GM13976 (cell line): ENCODE results near the gene SLC27A4.

ENCODE experiments used
- DNase-seq: peaks from one replicate; pipeline ENCODE4 v3.0.0; 2012; ENCODE audit warnings: low spot score
- in situ Hi-C: fragments of 300-500 bp; cut with MboI; formaldehyde crosslinking; loops from one replicate; pipeline ENCODE4 v1.12.0; 2022; ENCODE audit warnings: low sequenced_read_pairs, mixed read lengths, inconsistent platforms; ENCODE audit not compliant: unreplicated experiment
- TF ChIP-seq, protein P1 (sequence below): IDR thresholded peaks from 2 replicates; pipeline ENCODE4 v1.5.1; 2012; ENCODE audit warnings: borderline replicate concordance, mild to moderate bottlenecking; ENCODE audit not compliant: insufficient read depth; ENCODE audit errors: extremely low read depth, missing control alignments, control extremely low read depth

SLC27A4 gene

DNA sequence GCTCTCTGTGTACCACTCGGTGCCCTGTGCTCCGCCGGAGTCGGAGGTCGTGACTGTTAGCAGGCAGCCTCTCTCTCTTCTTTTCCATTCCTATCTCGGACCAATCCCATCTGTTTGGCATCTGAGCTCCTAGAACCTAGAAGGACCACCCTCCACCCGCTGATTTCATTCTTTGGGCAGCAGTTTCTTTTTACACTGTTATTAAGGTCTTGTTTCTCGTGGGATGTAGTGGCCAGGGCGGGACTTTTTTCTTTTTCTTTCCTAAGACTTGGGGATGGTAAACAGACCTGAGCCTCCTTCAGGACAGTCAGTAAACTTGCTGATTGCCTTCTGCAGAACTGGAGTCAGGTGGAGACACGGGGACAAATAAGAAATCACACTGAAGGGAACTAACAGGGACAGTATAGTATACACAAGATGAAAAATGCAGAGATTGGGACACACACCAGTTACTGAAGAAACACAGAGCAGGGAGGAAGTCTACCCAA lies 31.3 kb downstream of the SLC27A4 start:
- in situ Hi-C loops, result no loop called here
- TF ChIP-seq, protein P1, sequence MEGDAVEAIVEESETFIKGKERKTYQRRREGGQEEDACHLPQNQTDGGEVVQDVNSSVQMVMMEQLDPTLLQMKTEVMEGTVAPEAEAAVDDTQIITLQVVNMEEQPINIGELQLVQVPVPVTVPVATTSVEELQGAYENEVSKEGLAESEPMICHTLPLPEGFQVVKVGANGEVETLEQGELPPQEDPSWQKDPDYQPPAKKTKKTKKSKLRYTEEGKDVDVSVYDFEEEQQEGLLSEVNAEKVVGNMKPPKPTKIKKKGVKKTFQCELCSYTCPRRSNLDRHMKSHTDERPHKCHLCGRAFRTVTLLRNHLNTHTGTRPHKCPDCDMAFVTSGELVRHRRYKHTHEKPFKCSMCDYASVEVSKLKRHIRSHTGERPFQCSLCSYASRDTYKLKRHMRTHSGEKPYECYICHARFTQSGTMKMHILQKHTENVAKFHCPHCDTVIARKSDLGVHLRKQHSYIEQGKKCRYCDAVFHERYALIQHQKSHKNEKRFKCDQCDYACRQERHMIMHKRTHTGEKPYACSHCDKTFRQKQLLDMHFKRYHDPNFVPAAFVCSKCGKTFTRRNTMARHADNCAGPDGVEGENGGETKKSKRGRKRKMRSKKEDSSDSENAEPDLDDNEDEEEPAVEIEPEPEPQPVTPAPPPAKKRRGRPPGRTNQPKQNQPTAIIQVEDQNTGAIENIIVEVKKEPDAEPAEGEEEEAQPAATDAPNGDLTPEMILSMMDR, result no peak
- DNase-seq, result no peak

DNA sequence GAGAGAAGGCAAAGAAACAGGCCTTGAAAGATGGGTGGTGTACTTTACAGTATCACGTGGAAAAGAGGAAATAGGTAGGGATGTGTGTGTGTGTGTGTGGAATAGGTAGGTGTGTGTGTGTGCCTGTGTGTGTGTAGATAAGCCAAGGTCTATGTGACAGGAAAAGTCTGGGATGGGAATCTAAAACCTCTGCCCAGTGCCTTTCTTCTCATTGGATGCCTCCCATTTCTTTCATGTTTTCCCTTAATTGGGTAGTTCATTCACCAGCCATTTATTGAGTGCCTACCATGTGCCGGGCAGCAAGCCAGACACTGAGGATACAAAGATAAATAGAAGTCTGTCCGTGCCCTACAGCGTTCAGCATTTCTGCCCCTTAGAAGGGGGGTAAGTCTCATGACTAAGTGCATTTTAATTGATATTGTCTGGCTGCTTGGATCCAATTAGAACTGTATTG lies 31.9 kb downstream of the SLC27A4 start:
- in situ Hi-C loops, result no loop called here
- TF ChIP-seq, protein P1, result no peak
- DNase-seq, result no peak

DNA sequence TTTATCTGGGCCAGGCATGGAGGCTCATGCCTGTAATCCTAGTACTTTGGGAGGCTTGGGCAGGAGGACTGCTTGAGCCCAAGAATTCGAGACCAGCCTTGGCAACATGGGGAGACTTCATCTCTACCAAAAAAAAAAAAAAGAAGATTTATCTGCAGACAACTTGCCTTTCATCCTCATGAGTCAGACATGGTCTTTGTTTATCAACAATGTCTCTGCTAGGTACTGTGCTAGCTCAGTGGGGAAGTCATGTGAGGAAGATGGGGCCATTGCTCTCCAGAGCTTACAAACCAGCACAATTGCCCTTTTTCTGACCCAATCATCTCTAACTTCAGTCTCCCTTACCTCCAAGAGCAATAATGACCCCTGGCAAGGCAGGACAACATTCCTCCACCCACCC lies 32.5 kb downstream of the SLC27A4 start:
- DNase-seq, result no peak
- in situ Hi-C loops, result no loop called here
- TF ChIP-seq, protein P1, result no peak

DNA sequence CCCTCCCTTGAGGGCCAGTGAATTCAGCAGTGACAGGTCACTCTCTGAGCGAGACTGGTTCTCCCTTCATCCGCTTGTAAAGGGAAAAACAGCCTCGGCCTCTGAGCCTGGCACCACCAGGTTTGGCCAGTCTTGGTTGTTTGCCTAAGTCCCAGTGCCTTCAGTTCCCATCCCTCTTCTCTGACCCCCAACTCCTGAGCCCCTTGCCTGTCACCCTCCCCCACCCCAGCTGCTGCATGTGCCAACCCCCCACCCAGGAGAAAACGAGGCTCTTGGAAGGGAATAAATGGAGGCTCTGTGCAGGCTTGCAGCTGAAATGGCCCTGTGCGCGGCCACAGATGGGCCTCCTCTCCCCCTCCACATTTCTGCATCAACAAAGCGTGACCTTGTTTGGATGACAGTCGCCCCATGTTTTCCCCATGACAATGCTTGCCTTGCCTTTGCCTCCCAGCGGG lies 33.9 kb downstream of the SLC27A4 start:
- TF ChIP-seq, protein P1, result no peak
- no peak for DNase-seq
- in situ Hi-C loops, result no loop called here

DNA sequence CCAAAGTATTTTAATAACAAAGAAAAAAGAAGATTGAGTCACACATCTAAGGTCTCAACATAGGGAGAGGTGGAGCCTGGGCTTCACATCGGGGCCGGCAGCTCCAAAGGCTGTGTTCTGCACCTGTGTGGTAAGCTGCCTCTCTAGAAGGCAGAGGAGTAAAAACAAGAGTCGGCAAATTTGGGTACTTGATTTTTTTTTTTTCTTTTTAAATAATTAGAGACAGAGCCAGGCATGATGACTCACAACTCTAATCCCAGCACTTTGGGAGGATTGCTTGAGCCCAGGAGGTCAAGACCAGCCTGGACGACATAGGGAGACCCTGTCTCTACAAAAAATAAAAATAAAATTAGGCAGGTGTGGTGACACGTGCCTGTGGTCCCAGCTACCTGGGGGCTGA lies 35.5 kb downstream of the SLC27A4 start:
- DNase-seq, result no peak
- TF ChIP-seq, protein P1, result no peak
- in situ Hi-C loops, result no loop called here

DNA sequence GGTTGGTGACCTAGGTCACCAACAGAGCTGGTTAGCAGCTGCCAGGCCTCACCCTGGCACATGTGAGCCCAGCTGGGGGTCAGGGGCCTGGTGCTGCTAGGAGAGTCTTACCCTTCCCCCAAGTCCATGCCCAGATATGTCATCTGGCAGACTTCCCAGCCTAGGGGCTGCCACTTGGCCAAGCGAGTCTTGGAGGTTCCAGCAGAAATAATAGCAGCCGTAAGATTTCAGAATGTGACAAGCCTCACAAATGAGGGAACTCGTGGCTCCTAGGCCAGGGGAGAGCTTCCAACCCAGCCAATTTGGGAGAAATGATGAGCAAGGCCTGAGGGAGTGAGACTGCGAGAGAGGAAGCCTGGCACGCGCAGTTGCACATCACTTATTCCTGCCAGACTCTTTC lies 41.9 kb downstream of the SLC27A4 start:
- TF ChIP-seq, protein P1, result no peak
- in situ Hi-C loops, result no loop called here
- no peak for DNase-seq

DNA sequence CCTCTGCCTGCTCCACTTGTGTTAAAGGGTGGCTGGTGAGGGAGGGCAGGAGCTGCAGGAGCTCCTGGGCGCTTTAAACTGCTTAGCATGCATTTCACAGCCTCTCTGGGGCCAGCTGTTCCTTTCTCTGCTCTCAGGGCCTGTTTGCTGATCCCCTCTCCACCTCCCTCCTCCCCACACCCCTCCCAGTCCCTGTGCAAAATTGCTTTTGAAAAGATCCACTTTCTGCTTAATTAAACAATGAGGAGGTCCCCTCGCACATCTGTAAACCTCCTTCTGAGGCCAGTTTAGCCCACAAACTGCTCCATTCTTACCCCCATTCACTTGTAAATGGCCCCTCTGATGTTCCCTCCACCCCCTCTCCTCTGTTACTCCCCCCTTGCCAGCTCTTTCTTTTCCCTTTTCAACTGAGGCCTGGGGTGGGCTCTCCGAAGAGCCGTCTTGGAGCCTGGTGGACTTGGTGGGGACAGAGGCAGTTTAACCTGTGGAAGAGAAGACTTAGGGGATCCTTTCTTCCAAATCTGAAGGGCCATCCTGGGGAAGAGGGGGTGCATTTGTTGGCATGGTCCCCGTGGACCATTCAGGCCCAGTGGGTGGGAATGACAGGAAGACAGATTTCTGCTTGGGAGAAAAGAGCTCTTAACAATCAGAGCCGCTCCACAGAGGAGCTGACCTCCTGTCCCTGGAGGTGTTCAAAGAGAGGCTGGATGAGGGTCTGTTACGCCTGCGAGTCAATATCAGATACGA lies 42.9 kb downstream of the SLC27A4 start:
- TF ChIP-seq, protein P1, result no peak
- no peak for DNase-seq
- in situ Hi-C loops, result no loop called here
